Stomach (tissue), 9 donors: Measurements from ENCODE around the gene THADA. TPM values are rescaled to one million over a fixed set of nuclear protein-coding genes. Genes with fewer than 3 reads are reported as not detected.
"Not testable (repeated sequence)": the region's sequence is repeated elsewhere in the genome, so short reads cannot be mapped to it uniquely, and the experiment has no call there.

Experiments
- DNase-seq, 2 donors: peaks; one replicate each; pipeline versions ENCODE4 v3.0.0 to v3.0.0-alpha.2; 2013 to 2019
- H3K27ac ChIP-seq, 5 donors: fragments of 200-600 bp in 4 of 5; sonication (generic) in 4 of 5; one replicate each; pipeline ENCODE4 v1.5.1; 2013 to 2019; ENCODE audit warnings: mild to moderate bottlenecking in 1 of 5, moderate library complexity in 1 of 5
- H3K27me3 ChIP-seq, 3 donors: fragments of 200-600 bp; sonication (generic); one replicate each; pipeline ENCODE4 v1.5.1; 2017 to 2019; ENCODE audit warnings: mixed run types in 1 of 3
- H3K36me3 ChIP-seq, 4 donors: fragments of 200-600 bp; sonication (generic); 1 replicate in 3 of 4; 2 replicates in 1 of 4; pipeline ENCODE4 v1.5.1; 2016 to 2019
- H3K4me1 ChIP-seq, 4 donors: fragments of 200-600 bp; sonication (generic); one replicate each; pipeline ENCODE4 v1.5.1; 2016 to 2019
- H3K4me3 ChIP-seq, 4 donors: fragments of 200-600 bp; sonication (generic) in 3 of 4; one replicate each; pipeline ENCODE4 v1.5.1; 2016 to 2019; ENCODE audit warnings: mild to moderate bottlenecking in 1 of 4
- H3K9me3 ChIP-seq, 4 donors: fragments of 200-600 bp; sonication (generic); one replicate each; pipeline ENCODE4 v1.5.1; 2016 to 2019
- CTCF ChIP-seq, 7 experiments: fragments of 450-650 bp in 4 of 7; fragments of 200-600 bp in 3 of 7; sonication (generic) in 3 of 7; IDR thresholded peaks; one replicate each; pipeline ENCODE4 v1.5.1; 2016 to 2019; ENCODE audit warnings: antibody characterized with exemption in 7 of 7, control low read depth in 2 of 7, mild to moderate bottlenecking in 1 of 7
- EP300 ChIP-seq: sonication (generic); formaldehyde crosslinking; IDR thresholded peaks from one replicate; pipeline ENCODE4 v1.6.1; 2017; ENCODE audit warnings: antibody characterized with exemption
- POLR2A ChIP-seq, 4 donors: fragments of 450-650 bp; IDR thresholded peaks; one replicate each; pipeline ENCODE4 v1.6.1; 2016; ENCODE audit warnings: antibody characterized with exemption in 4 of 4, control low read depth in 2 of 4, mild to moderate bottlenecking in 1 of 4, moderate library complexity in 1 of 4
- POLR2AphosphoS5 ChIP-seq, 3 donors: sonication (generic); formaldehyde crosslinking; IDR thresholded peaks; one replicate each; pipeline ENCODE4 v1.6.1; 2016; ENCODE audit warnings: antibody characterized with exemption in 3 of 3
- WGBS, 5 donors: extraction: QIAGEN DNeasy Blood & Tissue Kit in 3 of 5; methylation state at CpG; one replicate each; pipeline versions ENCODE4 v1.1.5 to v1.1.7; 2013 to 2018; 5-methylcytosine and 5-hydroxymethylcytosine counted together
- intact Hi-C: fragments of 100-400 bp; cut with DNase I; formaldehyde crosslinking; loops from one replicate; pipeline ENCODE4 v1.15.1; 2023; ENCODE audit warnings: low total_unique reads
- polyA plus RNA-seq, 3 donors: library from polyadenylated mRNA; stranded (reverse); fragments of 200-250 nt; gene quantifications; one replicate each; pipeline ENCODE4 v1.2.3, GENCODE V29; 2013
- total RNA-seq, 5 donors: library from RNA; depleted of rRNA; stranded (reverse); fragments of >200 nt; gene quantifications; one replicate each; pipeline versions ENCODE4 v1.1.0 to v1.2.3, GENCODE V29; 2014 to 2016
- donor health status: healthy with polysubstance abuse.
- donor health status: Bipolar disorder and iron deficiency.
- donor health status: healthy.

Gene THADA
- total and polyA plus RNA-seq, 8 donors: 8.0 to 109 (median 31.9) TPM

GRCh38 chr2:43637030-43637803, 41.4 kb upstream of the THADA start, which contains the start of gene PLEKHH2:
PLEKHH2 (plus strand) TSS chr2:43637260; CDS start chr2:43644674, 7,414 bp downstream.
- Histone ChIP-seq H3K27me3 (peaks cover 0 to 23% (median 7%) of the 10 kb centered on the region in 3 donors), H3K4me1 (peaks cover 5 to 25% (median 23%) of the 10 kb centered on the region in 4 donors), H3K4me3 (peak within 1 kb of the TSS; percentile 72 to 93 (median 88)), H3K27ac (peak within 1 kb of the TSS; percentile 47 to 89 (median 84)), H3K36me3 (no peaks in the 10 kb centered on the region), H3K9me3 (no peaks in the 10 kb centered on the region)
- intact Hi-C loops: no loop called here
- no peak for TF ChIP-seq POLR2A (IDR thresholded peaks at IDR 0.05)
- no peak for TF ChIP-seq EP300
- TF ChIP-seq POLR2AphosphoS5 (IDR thresholded peaks at IDR 0.05): peak in 2 of 3 donors; percentile 45 to 60
- DNase-seq: peak; percentile 91 to 96
- 0 to 1% (median 1%) methylated on average over 16 to 75 of the region's 75 CpGs for WGBS, 5 donors

- 21 to 37% (median 32%) methylated on average over 9 to 10 of the region's 10 CpGs for WGBS, 5 donors
- intact Hi-C loops: no loop called here
- peak overlapping the region in 3 of 5 donors; percentile 79 to 89 (median 86) for H3K27ac ChIP-seq
Measured at GRCh38 chr2:43636621-43637020, 40.8 kb upstream of the THADA start.

GRCh38 chr2:43636153-43636552, 40.3 kb upstream of the THADA start:
- H3K36me3 ChIP-seq, intact Hi-C loops, H3K9me3 ChIP-seq, H3K4me3 ChIP-seq, H3K27ac ChIP-seq, DNase-seq: not testable (repeated sequence)
- WGBS, 5 donors: 94 to 98% (median 95%) methylated on average over 12 of the region's 12 CpGs
- Histone ChIP-seq H3K4me1 (peaks cover 5 to 25% (median 23%) of the 10 kb centered on the region in 4 donors), H3K27me3 (peaks cover 0 to 28% (median 7%) of the 10 kb centered on the region in 3 donors)

More at GRCh38 chr2:43636621-43637020, 40.8 kb upstream of the THADA start:
- peaks cover 0 to 28% (median 7%) of the 10 kb centered on the region in 3 donors for H3K27me3 ChIP-seq
- no peak for TF ChIP-seq POLR2AphosphoS5 (IDR thresholded peaks at IDR 0.05)
- TF ChIP-seq POLR2A (IDR thresholded peaks at IDR 0.05): no peak
- no peaks in the 10 kb centered on the region for H3K9me3 ChIP-seq
- no peak for DNase-seq
- no peaks in the 10 kb centered on the region for H3K36me3 ChIP-seq
- H3K4me1 ChIP-seq: peaks cover 5 to 25% (median 23%) of the 10 kb centered on the region in 4 donors
- peak overlapping the region; percentile 72 to 93 (median 88) for H3K4me3 ChIP-seq

- intact Hi-C loops: no loop called here
Measured at GRCh38 chr2:43634604-43635306, 38.9 kb upstream of the THADA start.

GRCh38 chr2:43631618-43632317, 35.9 kb upstream of the THADA start:
- TF ChIP-seq CTCF (IDR thresholded peaks at IDR 0.05) (no peak), POLR2AphosphoS5 (IDR thresholded peaks at IDR 0.05) (no peak), EP300 (no peak), POLR2A (IDR thresholded peaks at IDR 0.05) (no peak)
- H3K4me1 ChIP-seq: peaks cover 5 to 18% (median 13%) of the 10 kb centered on the region in 4 donors
- no peaks in the 10 kb centered on the region for H3K36me3 ChIP-seq
- H3K27ac ChIP-seq: no peak overlapping the region
- no peak overlapping the region for H3K4me3 ChIP-seq
- H3K9me3 ChIP-seq: peaks cover 0 to 4% (median 0%) of the 10 kb centered on the region in 4 donors
- WGBS, 5 donors: 59 to 65% (median 61%) methylated on average over 11 of the region's 11 CpGs
- peaks cover 0 to 19% (median 0%) of the 10 kb centered on the region in 3 donors for H3K27me3 ChIP-seq
- intact Hi-C loops: no loop called here
- no peak for DNase-seq

More at GRCh38 chr2:43634604-43635306, 38.9 kb upstream of the THADA start:
- Histone ChIP-seq H3K4me1 (peaks cover 5 to 25% (median 23%) of the 10 kb centered on the region in 4 donors), H3K9me3 (no peaks in the 10 kb centered on the region), H3K27ac (peak overlapping the region in 3 of 5 donors; percentile 41 to 52 (median 48)), H3K36me3 (no peaks in the 10 kb centered on the region), H3K27me3 (peaks cover 0 to 28% (median 7%) of the 10 kb centered on the region in 3 donors), H3K4me3 (no peak overlapping the region)
- TF ChIP-seq POLR2AphosphoS5 (IDR thresholded peaks at IDR 0.05): peak in 1 of 3 donors; percentile 40
- no peak for TF ChIP-seq POLR2A (IDR thresholded peaks at IDR 0.05)
- WGBS, 5 donors: 12 to 35% (median 19%) methylated on average over 6 of the region's 6 CpGs
- DNase-seq: peak in 1 of 2 donors; percentile 79
